ACHN (cell line): ENCODE results near the gene DNAJB5.

Source experiments
- DNase-seq: peaks from one replicate; pipeline ENCODE4 v3.0.0-alpha.2; 2015
- in situ Hi-C: cut with HindIII; loops from 2 replicates; pipeline ENCODE4 v1.10.0; 2017; ENCODE audit warnings: low sequenced_read_pairs, low pct_ligation_motif_present, low pct_unique_long_range_greater_than_20kb

DNAJB5 gene

GRCh38 chr9:35029852-35030251, 40.3 kb downstream of the DNAJB5 start:
- in situ Hi-C loops: no loop called here
- no peak for DNase-seq

- DNase-seq: no peak
- in situ Hi-C loops: no loop called here
These were observed 43.6 kb downstream of the DNAJB5 start for GRCh38 chr9:35033101-35033500.

- in situ Hi-C loops: no loop called here
- no peak for DNase-seq
These were observed 46.5 kb downstream of the DNAJB5 start for GRCh38 chr9:35035851-35036701.

DNA sequence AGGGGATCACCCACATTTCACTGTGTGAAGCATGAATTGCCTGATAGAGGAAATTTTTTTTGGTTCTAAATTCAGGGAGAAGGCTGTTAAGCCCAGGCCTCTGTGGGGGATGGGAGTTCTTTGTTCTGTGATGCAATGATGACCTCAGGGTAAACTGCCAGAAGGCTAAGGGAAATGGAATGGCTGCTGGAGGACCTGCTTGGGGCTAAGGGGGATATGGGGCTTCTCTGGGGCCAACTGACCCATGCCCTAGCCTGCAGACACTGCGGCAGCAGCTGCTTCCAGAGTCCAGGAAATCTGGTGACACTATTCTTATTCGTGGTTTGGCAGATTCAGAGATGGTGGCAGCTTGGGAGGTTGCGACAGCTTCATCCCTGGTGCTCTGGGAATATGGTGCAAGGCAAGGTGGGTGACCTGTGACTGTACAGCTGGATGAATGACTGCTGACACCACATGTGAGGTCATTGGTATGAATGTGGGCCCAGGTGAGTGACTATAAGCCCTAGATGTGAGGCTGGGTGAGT, 52.6 kb downstream of the DNAJB5 start:
- no peak for DNase-seq
- in situ Hi-C loops: no loop called here

DNA sequence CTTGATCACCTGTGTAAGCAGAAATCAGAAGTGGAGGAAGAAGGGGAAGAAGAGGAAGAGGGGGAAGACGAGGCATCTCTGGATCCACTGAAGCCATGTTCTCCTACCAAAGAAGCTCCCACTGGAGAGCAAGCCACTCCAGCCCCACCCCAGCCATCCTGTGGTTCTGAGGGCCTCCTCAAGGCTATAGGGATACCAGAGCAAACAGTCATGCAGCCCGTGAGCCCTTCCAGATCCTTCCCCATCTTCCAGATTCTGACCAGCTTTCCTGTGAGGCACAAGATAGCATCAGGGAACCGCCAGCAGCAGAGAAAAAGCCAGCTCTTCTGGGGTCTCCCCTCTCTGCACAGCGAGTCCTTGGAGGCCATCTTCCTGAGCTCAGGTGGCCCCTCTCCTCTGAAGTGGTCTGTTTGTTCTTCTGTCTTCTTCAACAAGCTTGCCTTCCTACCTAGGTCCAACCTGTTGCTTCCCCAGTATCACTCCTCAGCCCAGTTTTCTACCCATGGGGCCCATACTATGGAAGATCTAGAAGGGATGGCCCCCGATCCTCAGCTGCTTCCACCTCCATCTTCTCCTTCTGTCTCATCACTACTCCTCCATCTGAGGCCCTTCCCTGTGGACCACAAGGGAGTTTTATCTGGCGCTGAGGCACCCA, 53.5 kb downstream of the DNAJB5 start:
- in situ Hi-C loops: no loop called here
- no peak for DNase-seq

DNA sequence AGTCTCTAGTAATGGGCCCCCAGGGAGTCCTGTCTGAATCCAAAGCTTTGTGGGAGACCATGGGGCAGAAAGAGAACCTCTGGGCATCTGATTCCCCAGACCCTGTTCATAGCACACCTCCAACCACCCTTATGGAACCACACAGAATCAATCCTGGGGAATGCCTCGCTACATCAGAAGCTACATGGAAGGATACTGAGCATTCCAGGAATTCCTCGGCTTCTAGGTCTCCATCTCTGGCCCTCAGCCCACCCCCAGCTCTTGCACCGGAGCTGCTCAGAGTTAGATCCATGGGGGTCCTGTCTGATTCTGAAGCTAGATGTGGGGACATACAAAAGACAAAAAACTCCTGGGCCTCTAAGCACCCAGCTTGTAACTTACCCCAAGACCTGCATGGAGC, 54.5 kb downstream of the DNAJB5 start:
- no peak for DNase-seq
- in situ Hi-C loops: no loop called here
